Measurements from ENCODE around the gene PCDHGA12. TPM values are rescaled to one million over a fixed set of nuclear protein-coding genes. Genes with fewer than 3 reads are reported as not detected.
A peak's percentile ranks its signal among the peaks of the same experiment; 100 is the strongest.
"Not testable (repeated sequence)": the region's sequence is repeated elsewhere in the genome, so short reads cannot be mapped to it uniquely, and the experiment has no call there.

PCDHGA12 gene
- total and polyA plus RNA-seq, 2 experiments from 2014 or later, result 8.5 to 8.6 TPM

DNA sequence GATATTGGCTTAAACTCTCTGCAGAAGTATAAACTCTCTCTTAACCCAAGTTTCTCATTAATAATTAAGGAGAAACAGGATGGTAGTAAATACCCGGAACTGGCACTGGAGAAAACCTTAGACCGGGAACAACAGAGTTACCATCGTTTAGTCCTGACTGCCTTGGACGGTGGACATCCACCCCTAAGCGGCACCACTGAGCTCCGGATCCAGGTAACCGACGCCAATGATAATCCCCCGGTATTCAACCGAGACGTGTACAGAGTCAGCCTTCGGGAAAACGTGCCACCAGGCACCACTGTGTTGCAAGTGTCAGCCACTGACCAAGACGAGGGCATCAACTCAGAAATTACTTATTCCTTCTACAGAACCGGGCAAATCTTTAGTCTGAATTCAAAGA is 31.7 kb upstream of the PCDHGA12 start:
- 32 to 34% methylated on average over 15 of the region's 15 CpGs for WGBS, 2 experiments (ENCODE audit: low coverage in 1 of 2, low lambda C conversion rate in 2 of 2, missing lambda C conversion rate in 2 of 2)
- Histone ChIP-seq H3K4me2 (ENCODE audit: unreplicated experiment) (no peak overlapping the region), H3K4me3 (no peak overlapping the region), H3F3A (ENCODE audit: insufficient read depth) (peaks cover 8% of the 10 kb centered on the region; the same call in 1 of the 2 replicates), H3K9me3 (ENCODE audit: low read depth) (no peaks in the 10 kb centered on the region), H4K20me1 (ENCODE audit: insufficient read depth) (no peaks in the 10 kb centered on the region), H3K27me3 (replicated peaks; ENCODE audit: insufficient read depth) (no peaks in the 10 kb centered on the region), H3K36me3 (ENCODE audit: low read depth) (no peaks in the 10 kb centered on the region), H3K9me2 (ENCODE audit: insufficient read depth) (no peaks in the 10 kb centered on the region), H2AFZ (no peak overlapping the region), H3K27ac (no peak overlapping the region), H3K79me2 (ENCODE audit: insufficient read depth) (0 out of 2 replicates have a peak, but pooled peaks cover 4% of the 10 kb centered on the region), H3K4me1 (ENCODE audit: insufficient read depth) (no peaks in the 10 kb centered on the region), H3K9ac (no peak overlapping the region)
- no peak for DNase-seq
- no peak for TF ChIP-seq EZH2 (IDR thresholded peaks at IDR 0.05; ENCODE audit: insufficient read depth, poor library complexity, severe bottlenecking)
- TF ChIP-seq EZH2phosphoT487 (IDR thresholded peaks at IDR 0.05; ENCODE audit: insufficient read depth, low read depth), result no peak
- in situ Hi-C loops (cut with MboI), result no loop called here

DNA sequence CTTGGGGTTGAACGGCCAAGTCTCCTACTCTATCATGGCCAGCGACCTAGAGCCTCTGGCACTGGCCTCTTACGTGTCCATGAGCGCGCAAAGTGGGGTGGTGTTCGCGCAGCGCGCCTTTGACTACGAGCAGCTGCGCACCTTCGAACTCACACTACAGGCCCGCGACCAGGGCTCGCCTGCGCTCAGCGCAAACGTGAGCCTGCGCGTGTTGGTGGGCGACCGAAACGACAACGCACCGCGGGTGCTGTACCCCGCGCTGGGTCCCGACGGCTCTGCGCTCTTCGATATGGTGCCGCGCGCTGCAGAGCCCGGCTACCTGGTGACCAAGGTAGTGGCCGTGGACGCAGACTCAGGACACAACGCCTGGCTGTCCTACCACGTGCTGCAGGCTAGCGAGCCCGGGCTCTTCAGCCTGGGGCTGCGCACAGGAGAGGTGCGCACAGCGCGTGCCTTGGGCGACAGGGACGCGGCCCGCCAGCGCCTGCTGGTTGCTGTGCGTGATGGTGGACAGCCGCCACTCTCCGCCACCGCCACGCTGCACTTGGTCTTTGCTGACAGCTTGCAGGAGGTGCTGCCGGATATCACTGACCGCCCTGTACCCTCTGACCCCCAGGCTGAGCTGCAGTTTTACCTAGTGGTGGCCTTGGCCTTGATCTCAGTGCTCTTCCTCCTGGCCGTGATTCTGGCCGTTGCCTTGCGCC is 30.6 kb upstream of the PCDHGA12 start:
- 38 to 39% methylated on average over 41 to 61 of the region's 61 CpGs for WGBS, 2 experiments (ENCODE audit: low coverage in 1 of 2, low lambda C conversion rate in 2 of 2, missing lambda C conversion rate in 2 of 2)
- Histone ChIP-seq H3K4me1 (ENCODE audit: insufficient read depth) (no peaks in the 10 kb centered on the region), H2AFZ (no peak overlapping the region), H3F3A (ENCODE audit: insufficient read depth) (peaks cover 8% of the 10 kb centered on the region; the same call in 1 of the 2 replicates), H3K9me3 (ENCODE audit: low read depth) (no peaks in the 10 kb centered on the region), H4K20me1 (ENCODE audit: insufficient read depth) (no peaks in the 10 kb centered on the region), H3K4me2 (ENCODE audit: unreplicated experiment) (peak overlapping the region; percentile 46), H3K9me2 (ENCODE audit: insufficient read depth) (no peaks in the 10 kb centered on the region), H3K9ac (no peak overlapping the region), H3K79me2 (ENCODE audit: insufficient read depth) (0 out of 2 replicates have a peak, but pooled peaks cover 4% of the 10 kb centered on the region), H3K27me3 (replicated peaks; ENCODE audit: insufficient read depth) (no peaks in the 10 kb centered on the region), H3K27ac (no peak overlapping the region), H3K36me3 (ENCODE audit: low read depth) (no peaks in the 10 kb centered on the region), H3K4me3 (peak overlapping the region; percentile 58)
- DNase-seq, result no peak
- in situ Hi-C loops (cut with MboI), result no loop called here
- no peak for TF ChIP-seq EZH2 (IDR thresholded peaks at IDR 0.05; ENCODE audit: insufficient read depth, poor library complexity, severe bottlenecking)

GRCh38 chr5:141402553-141403243 is 27.6 kb upstream of the PCDHGA12 start, which contains the start of gene PCDHGA9:
TSS of gene PCDHGA9 (plus strand) at chr5:141402778. CDS start at chr5:141402953, 175 bp downstream.
- Histone ChIP-seq H3K27me3 (replicated peaks; ENCODE audit: insufficient read depth) (no peaks in the 10 kb centered on the region), H3K36me3 (ENCODE audit: low read depth) (no peaks in the 10 kb centered on the region), H3K9me3 (ENCODE audit: low read depth) (no peaks in the 10 kb centered on the region), H3K79me2 (ENCODE audit: insufficient read depth) (0 out of 2 replicates have a peak, but pooled peaks cover 4% of the 10 kb centered on the region), H4K20me1 (ENCODE audit: insufficient read depth) (no peaks in the 10 kb centered on the region), H3K4me3 (peak within 1 kb of the TSS; percentile 68), H3K4me1 (ENCODE audit: insufficient read depth) (no peaks in the 10 kb centered on the region; the same call in 1 of the 2 replicates), H3K4me2 (ENCODE audit: unreplicated experiment) (peak within 1 kb of the TSS; percentile 54), H3K27ac (no peak within 1 kb of the TSS), H2AFZ (peak within 1 kb of the TSS; percentile 65), H3F3A (ENCODE audit: insufficient read depth) (peaks cover 8% of the 10 kb centered on the region; the same call in 1 of the 2 replicates), H3K9ac (peak within 1 kb of the TSS; percentile 38), H3K9me2 (ENCODE audit: insufficient read depth) (no peaks in the 10 kb centered on the region)
- in situ Hi-C loops (cut with MboI), result no loop called here
- TF ChIP-seq EZH2 (IDR thresholded peaks at IDR 0.05; ENCODE audit: insufficient read depth, poor library complexity, severe bottlenecking) (no peak), EZH2phosphoT487 (IDR thresholded peaks at IDR 0.05; ENCODE audit: insufficient read depth, low read depth) (no peak)
- peak; percentile 73 for DNase-seq
- WGBS, 2 experiments (ENCODE audit: low coverage in 1 of 2, low lambda C conversion rate in 2 of 2, missing lambda C conversion rate in 2 of 2), result 20% methylated on average over 27 of the region's 27 CpGs

DNA sequence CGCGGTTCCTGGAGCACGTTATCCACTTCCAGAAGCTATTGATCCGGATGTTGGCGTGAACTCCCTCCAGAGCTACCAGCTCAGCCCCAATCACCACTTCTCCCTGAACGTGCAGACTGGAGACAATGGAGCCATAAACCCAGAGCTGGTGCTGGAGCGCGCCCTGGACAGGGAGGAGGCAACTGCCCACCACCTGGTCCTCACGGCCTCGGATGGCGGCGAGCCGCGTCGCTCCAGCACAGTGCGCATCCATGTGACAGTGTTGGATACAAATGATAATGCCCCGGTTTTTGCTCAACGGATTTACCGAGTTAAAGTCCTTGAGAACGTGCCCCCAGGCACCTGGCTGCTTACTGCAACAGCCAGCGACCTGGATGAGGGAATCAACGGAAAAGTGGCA is 26.9 kb upstream of the PCDHGA12 start:
- Histone ChIP-seq H3K9me2 (ENCODE audit: insufficient read depth) (no peaks in the 10 kb centered on the region), H3K9me3 (ENCODE audit: low read depth) (no peaks in the 10 kb centered on the region), H4K20me1 (ENCODE audit: insufficient read depth) (no peaks in the 10 kb centered on the region), H3K4me2 (ENCODE audit: unreplicated experiment) (no peak overlapping the region), H3K4me1 (ENCODE audit: insufficient read depth) (no peaks in the 10 kb centered on the region; the same call in 1 of the 2 replicates), H2AFZ (peak overlapping the region; percentile 65; the same call in 1 of the 2 replicates), H3K36me3 (ENCODE audit: low read depth) (no peaks in the 10 kb centered on the region), H3K4me3 (peak overlapping the region; percentile 68), H3K27ac (no peak overlapping the region), H3K27me3 (replicated peaks; ENCODE audit: insufficient read depth) (no peaks in the 10 kb centered on the region), H3K9ac (no peak overlapping the region), H3F3A (ENCODE audit: insufficient read depth) (peaks cover 8% of the 10 kb centered on the region; the same call in 1 of the 2 replicates), H3K79me2 (ENCODE audit: insufficient read depth) (0 out of 2 replicates have a peak, but pooled peaks cover 4% of the 10 kb centered on the region)
- DNase-seq, result no peak
- in situ Hi-C loops (cut with MboI), result no loop called here
- 34 to 36% methylated on average over 22 of the region's 22 CpGs for WGBS, 2 experiments (ENCODE audit: low coverage in 1 of 2, low lambda C conversion rate in 2 of 2, missing lambda C conversion rate in 2 of 2)
- TF ChIP-seq EZH2phosphoT487 (IDR thresholded peaks at IDR 0.05; ENCODE audit: insufficient read depth, low read depth) (no peak), EZH2 (IDR thresholded peaks at IDR 0.05; ENCODE audit: insufficient read depth, poor library complexity, severe bottlenecking) (no peak)

GRCh38 chr5:141407790-141408505 is 22.4 kb upstream of the PCDHGA12 start, which contains the start of gene PCDHGB6:
TSS of gene PCDHGB6 (plus strand) at chr5:141408021. CDS start at chr5:141408203, 182 bp downstream.
- H3K4me2 ChIP-seq (ENCODE audit: unreplicated experiment), result peak within 1 kb of the TSS; percentile 67
- 0 out of 2 replicates have a peak within 1 kb of the TSS, but pooled peaks have one; percentile 13 for H3K27ac ChIP-seq
- H3K27me3 ChIP-seq (replicated peaks; ENCODE audit: insufficient read depth); H3K79me2 ChIP-seq (ENCODE audit: insufficient read depth); H3K9me2 ChIP-seq (ENCODE audit: insufficient read depth); H3K9me3 ChIP-seq (ENCODE audit: low read depth); H4K20me1 ChIP-seq (ENCODE audit: insufficient read depth); H3F3A ChIP-seq (ENCODE audit: insufficient read depth); H3K4me1 ChIP-seq (ENCODE audit: insufficient read depth); H3K36me3 ChIP-seq (ENCODE audit: low read depth); in situ Hi-C loops (cut with MboI): not testable (repeated sequence)
- H3K9ac ChIP-seq, result peak within 1 kb of the TSS; percentile 56; the same call in 1 of the 2 replicates
- DNase-seq, result peak; percentile 86
- peak within 1 kb of the TSS; percentile 68 for H3K4me3 ChIP-seq
- WGBS, 2 experiments (ENCODE audit: low coverage in 1 of 2, low lambda C conversion rate in 2 of 2, missing lambda C conversion rate in 2 of 2), result 10 to 12% methylated on average over 41 to 47 of the region's 51 CpGs
- H2AFZ ChIP-seq, result peak within 1 kb of the TSS; percentile 74

Data from GM23248 (cell line).